ENCODE measurements around the gene FKBP15. TPM values are rescaled to one million over a fixed set of nuclear protein-coding genes. Genes with fewer than 3 reads are reported as not detected.

Gene FKBP15
- total and polyA plus RNA-seq, 2 of the 8 experiments (the other 6 are each of a cell fraction or from before 2014, with no cell fraction given), result 9.9 to 13.8 TPM

DNA sequence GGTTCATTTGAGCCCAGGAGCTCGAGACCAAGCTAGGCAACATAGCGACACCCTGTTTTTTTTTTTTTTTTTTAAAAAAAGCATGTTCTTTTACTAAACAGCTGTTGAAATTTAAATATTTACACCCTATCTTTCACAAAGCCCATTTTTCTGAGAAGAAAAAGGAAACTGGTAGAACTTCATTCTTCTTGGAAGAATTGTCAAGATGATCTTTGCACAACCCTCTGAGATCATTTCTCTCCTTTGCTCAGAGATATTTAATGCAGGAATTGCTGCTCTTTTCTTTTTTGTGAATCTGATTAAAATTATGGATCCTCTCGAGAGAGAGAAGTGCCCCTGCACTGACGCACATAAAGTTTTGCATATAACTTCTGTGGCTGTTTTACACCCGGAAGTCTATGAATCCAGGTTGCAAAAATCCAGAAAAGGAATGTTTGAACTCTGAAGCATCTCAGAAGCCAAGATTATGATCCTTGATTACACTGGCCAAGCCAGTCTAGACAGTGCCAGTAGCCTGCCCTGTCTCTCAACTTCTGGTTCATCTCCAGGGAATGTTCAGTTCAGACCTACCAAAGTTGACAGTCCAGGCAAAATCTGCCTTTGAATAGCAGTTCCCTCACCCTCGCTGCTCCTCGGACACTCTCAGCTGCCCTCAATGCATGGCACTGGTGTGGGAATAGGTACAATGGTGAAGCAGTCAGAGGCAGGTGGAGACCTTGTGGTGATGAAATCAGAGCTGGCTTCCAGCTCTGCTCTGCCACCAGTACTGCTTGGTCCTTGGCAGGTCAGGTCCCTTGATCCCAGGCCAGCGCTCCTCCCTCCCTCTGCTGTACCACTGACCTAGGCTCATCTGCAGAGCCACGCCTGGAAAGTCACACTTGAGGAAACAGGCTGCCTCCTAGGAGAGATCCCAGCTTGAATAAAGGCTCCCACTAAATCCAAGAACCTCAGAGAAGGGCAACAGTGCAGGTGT, 83.6 kb downstream of the FKBP15 start:
- ChIA-PET CTCF (ENCODE audit: partially characterized antibody) (interaction anchor here (0.6 kb wide), 1 partner anchor 229 kb away, joined by 3 read pairs; no protein-coding TSS in a partner anchor), POLR2A (ENCODE audit: partially characterized antibody) (no interaction called here)
- no peak overlapping the region for H3K14ac ChIP-seq (ENCODE audit: insufficient read length)
- no peak overlapping the region for H2AFZ ChIP-seq (ENCODE audit: low read length)
- H4K20me1 ChIP-seq (replicated peaks in 1 of 2; ENCODE audit: control insufficient read depth in 1 of 2, insufficient read depth in 2 of 2, low read length in 2 of 2), result no peaks in the 10 kb centered on the region
- no peaks in the 10 kb centered on the region for H3K79me2 ChIP-seq (ENCODE audit: control insufficient read depth in 1 of 2, insufficient read depth in 2 of 2, low read length in 2 of 2)
- no peaks in the 10 kb centered on the region for H3K79me1 ChIP-seq (ENCODE audit: low read depth, low read length)
- TF ChIP-seq CHD2 (IDR thresholded peaks at IDR 0.05; ENCODE audit: low read length), result no peak
- H3K18ac ChIP-seq (ENCODE audit: extremely low read depth, low read length), result no peak overlapping the region
- no peak overlapping the region for H3K9ac ChIP-seq (replicated peaks in 1 of 4; ENCODE audit: extremely low read depth in 1 of 4, low read depth in 3 of 4, low read length in 3 of 4)
- H2BK15ac ChIP-seq (ENCODE audit: low read length), result no peak overlapping the region
- H3K27ac ChIP-seq (ENCODE audit: low read depth, low read length), result no peak overlapping the region
- FAIRE-seq (no peak), DNase-seq (ENCODE audit: low read depth in 1 of 2, low spot score in 2 of 2) (no peak)
- H4K91ac ChIP-seq (replicated peaks; ENCODE audit: insufficient read length, low read length), result no peak overlapping the region
- H4K8ac ChIP-seq (ENCODE audit: extremely low read depth, insufficient read depth, low read length), result no peak overlapping the region
- no peaks in the 10 kb centered on the region for H3K4me1 ChIP-seq (replicated peaks in 1 of 4; ENCODE audit: control insufficient read depth in 3 of 4, insufficient read depth in 4 of 4, low read length in 3 of 4)
- no peak overlapping the region for H2BK5ac ChIP-seq (ENCODE audit: low read depth, low read length)
- H3K36me3 ChIP-seq (ENCODE audit: control insufficient read depth in 2 of 4, insufficient read depth in 4 of 4, low read length in 3 of 4), result no peaks in the 10 kb centered on the region
- H3K4me2 ChIP-seq (ENCODE audit: insufficient read depth in 1 of 2, low read depth in 2 of 2, low read length in 2 of 2), result no peak overlapping the region
- no peak overlapping the region for H3K4me3 ChIP-seq (ENCODE audit: extremely low read depth in 1 of 4, insufficient read depth in 2 of 4, low read depth in 3 of 4, low read length in 4 of 4)
- no peaks in the 10 kb centered on the region for H3K23me2 ChIP-seq (ENCODE audit: low read depth, low read length)
- H3K4ac ChIP-seq (replicated peaks; ENCODE audit: insufficient read length, low read depth, low read length), result no peak overlapping the region
- WGBS, 2 experiments (ENCODE audit: extremely low coverage in 1 of 2, insufficient coverage in 1 of 2, insufficient read length in 1 of 2, insufficient replicate concordance in 2 of 2, low coverage in 1 of 2, low lambda C conversion rate in 2 of 2, missing lambda C conversion rate in 1 of 2), result 81% methylated on average over 9 of the region's 9 CpGs; no CpG with 5 or more reads in 1 of the 2 experiments
- peaks cover 0 to 2% (median 0%) of the 10 kb centered on the region in 4 experiments; a peak in 1 of 7 replicates for H3K27me3 ChIP-seq (replicated peaks in 1 of 4; ENCODE audit: control insufficient read depth in 3 of 4, extremely low read depth in 1 of 4, insufficient read depth in 3 of 4, low read length in 3 of 4)
- no peak overlapping the region for H2AK5ac ChIP-seq (ENCODE audit: low read depth, low read length)
- H2BK20ac ChIP-seq (ENCODE audit: low read length), result no peak overlapping the region
- H3K23ac ChIP-seq (ENCODE audit: insufficient read length), result no peak overlapping the region
- H3K9me3 ChIP-seq (ENCODE audit: insufficient read depth in 2 of 2, low read depth in 1 of 2, low read length in 1 of 2), result no peaks in the 10 kb centered on the region
- H2BK120ac ChIP-seq (replicated peaks; ENCODE audit: low read depth, low read length), result no peak overlapping the region
- no peak overlapping the region for H2BK12ac ChIP-seq (ENCODE audit: low read depth, low read length)
- no peak overlapping the region for H4K5ac ChIP-seq (ENCODE audit: insufficient read length, low read depth, low read length)
- H3K56ac ChIP-seq (replicated peaks; ENCODE audit: insufficient read length, low read depth, low read length), result no peak overlapping the region

Data from H1 (cell line).